ENCODE results near the gene NATD1.

NATD1 gene

GRCh38 chr17:21189361-21189760, 63.8 kb downstream of the NATD1 start:
- no peak for DNase-seq
